H1 (cell line): ENCODE measurements around the gene ZFP90. TPM values are rescaled to one million over a fixed set of nuclear protein-coding genes. Genes with fewer than 3 reads are reported as not detected.

Experiments used
- CTCF ChIA-PET: fragments of 300-600 bp; sonication (Branson Sonifier 250); formaldehyde crosslinking; loops from one replicate; lab custom pipeline; 2021; ENCODE audit not compliant: partially characterized antibody; lab: Charles Lee
- POLR2A ChIA-PET: fragments of 300-600 bp; sonication (Branson Sonifier 250); formaldehyde crosslinking; loops from one replicate; lab custom pipeline; 2021; ENCODE audit warnings: inconsistent platforms; ENCODE audit not compliant: partially characterized antibody; lab: Charles Lee
- DNase-seq, 2 experiments: peaks; one replicate each; pipeline versions ENCODE4 v3.0.0 to v3.0.0-alpha.2; 2010 to 2022; ENCODE audit warnings: low spot score in 2 of 2, low read depth in 1 of 2, mixed read lengths in 1 of 2
- FAIRE-seq: peaks from 2 replicates; lab custom pipeline; 2011; peaks lifted over from hg19 to GRCh38; lab: Jason Lieb, UNC
- H2AFZ ChIP-seq: 2 replicates; pipeline ENCODE4 v1.8.1; 2012; ENCODE audit warnings: low read length, inconsistent platforms
- H2AK5ac ChIP-seq: 2 replicates; pipeline ENCODE4 v1.6.1; 2013; ENCODE audit warnings: low read depth, low read length
- H2BK120ac ChIP-seq: replicated peaks from 2 replicates; pipeline ENCODE3; 2013; ENCODE audit warnings: low read depth, low read length, inconsistent platforms
- H2BK12ac ChIP-seq: 2 replicates; pipeline ENCODE4 v1.6.1; 2013; ENCODE audit warnings: low read depth, low read length
- H2BK15ac ChIP-seq: 2 replicates; pipeline ENCODE4 v1.6.1; 2013; ENCODE audit warnings: low read length
- H2BK20ac ChIP-seq: 2 replicates; pipeline ENCODE4 v1.6.1; 2013; ENCODE audit warnings: low read length
- H2BK5ac ChIP-seq: 2 replicates; pipeline ENCODE4 v1.6.1; 2013; ENCODE audit warnings: low read depth, low read length
- H3K14ac ChIP-seq: 2 replicates; pipeline ENCODE4 v1.6.1; 2013; ENCODE audit warnings: inconsistent platforms; ENCODE audit not compliant: insufficient read length
- H3K18ac ChIP-seq: 2 replicates; pipeline ENCODE4 v1.6.1; 2013; ENCODE audit warnings: low read length; ENCODE audit errors: extremely low read depth
- H3K23ac ChIP-seq: 2 replicates; pipeline ENCODE4 v1.6.1; 2013; ENCODE audit warnings: inconsistent platforms; ENCODE audit not compliant: insufficient read length
- H3K23me2 ChIP-seq: 2 replicates; pipeline ENCODE4 v1.6.1; 2013; ENCODE audit warnings: low read depth, low read length
- H3K27ac ChIP-seq: 2 replicates; pipeline ENCODE4 v1.6.1; 2011; ENCODE audit warnings: low read depth, low read length, inconsistent platforms
- H3K27me3 ChIP-seq, 4 experiments: replicated peaks in 1 of 4; 1 replicate in 1 of 4; 2 replicates in 3 of 4; pipeline versions ENCODE4 v1.6.1 to v1.8.1; 2011 to 2013; ENCODE audit warnings: low read length in 3 of 4, mild to moderate bottlenecking in 3 of 4, inconsistent platforms in 2 of 4, mixed read lengths in 2 of 4, moderate library complexity in 1 of 4; ENCODE audit not compliant: control insufficient read depth in 3 of 4, insufficient read depth in 3 of 4; ENCODE audit errors: extremely low read depth in 1 of 4
- H3K36me3 ChIP-seq, 4 experiments: 2 replicates each; pipeline versions ENCODE4 v1.6.1 to v1.8.1; 2011 to 2013; ENCODE audit warnings: mild to moderate bottlenecking in 4 of 4, low read length in 3 of 4, moderate library complexity in 2 of 4, control low read depth in 1 of 4, inconsistent platforms in 1 of 4; ENCODE audit not compliant: insufficient read depth in 4 of 4, control insufficient read depth in 2 of 4
- H3K4ac ChIP-seq: replicated peaks from 2 replicates; pipeline ENCODE3; 2013; ENCODE audit warnings: low read length, low read depth, mixed read lengths, inconsistent platforms; ENCODE audit not compliant: insufficient read length
- H3K4me1 ChIP-seq, 4 experiments: replicated peaks in 1 of 4; 1 replicate in 1 of 4; 2 replicates in 3 of 4; pipeline versions ENCODE4 v1.6.1 to v1.8.1; 2011 to 2013; ENCODE audit warnings: low read length in 3 of 4, inconsistent platforms in 2 of 4, mixed read lengths in 1 of 4; ENCODE audit not compliant: insufficient read depth in 4 of 4, control insufficient read depth in 3 of 4
- H3K4me2 ChIP-seq, 2 experiments: 2 replicates each; pipeline versions ENCODE4 v1.6.1 to v1.8.1; 2011 to 2013; ENCODE audit warnings: low read depth in 2 of 2, low read length in 2 of 2, control low read depth in 1 of 2, inconsistent platforms in 1 of 2, mild to moderate bottlenecking in 1 of 2; ENCODE audit not compliant: insufficient read depth in 1 of 2
- H3K4me3 ChIP-seq, 4 experiments: fragments of 200-600, 300-600 bp in 1 of 4; sonication (generic), shearing (Covaris generic), sonication (Bioruptor Twin) in 1 of 4; 2 replicates each; pipeline versions ENCODE4 v1.5.1 to v1.8.1; 2011 to 2016; ENCODE audit warnings: low read length in 4 of 4, low read depth in 3 of 4, control low read depth in 2 of 4, inconsistent platforms in 2 of 4, mild to moderate bottlenecking in 2 of 4, mixed read lengths in 1 of 4, moderate library complexity in 1 of 4; ENCODE audit not compliant: insufficient read depth in 2 of 4; ENCODE audit errors: extremely low read depth in 1 of 4
- H3K56ac ChIP-seq: replicated peaks from 2 replicates; pipeline ENCODE3; 2013; ENCODE audit warnings: low read depth, mild to moderate bottlenecking, mixed read lengths, low read length, inconsistent platforms; ENCODE audit not compliant: insufficient read length
- H3K79me1 ChIP-seq: 2 replicates; pipeline ENCODE4 v1.6.1; 2013; ENCODE audit warnings: low read depth, low read length, control low read depth
- H3K79me2 ChIP-seq, 2 experiments: 2 replicates each; pipeline versions ENCODE4 v1.6.1 to v1.8.1; 2012 to 2013; ENCODE audit warnings: low read length in 2 of 2, mild to moderate bottlenecking in 2 of 2, inconsistent platforms in 1 of 2; ENCODE audit not compliant: insufficient read depth in 2 of 2, control insufficient read depth in 1 of 2
- H3K9ac ChIP-seq, 4 experiments: replicated peaks in 1 of 4; 1 replicate in 1 of 4; 2 replicates in 3 of 4; pipeline versions ENCODE4 v1.6.1 to v1.8.1; 2011 to 2013; ENCODE audit warnings: low read depth in 3 of 4, low read length in 3 of 4, control low read depth in 2 of 4, mild to moderate bottlenecking in 2 of 4, moderate library complexity in 2 of 4, inconsistent platforms in 1 of 4; ENCODE audit errors: extremely low read depth in 1 of 4
- H3K9me3 ChIP-seq, 2 experiments: 2 replicates each; pipeline versions ENCODE4 v1.6.1 to v1.8.1; 2012 to 2013; ENCODE audit warnings: mild to moderate bottlenecking in 2 of 2, moderate library complexity in 2 of 2, control low read depth in 1 of 2, inconsistent platforms in 1 of 2, low read depth in 1 of 2, low read length in 1 of 2, mixed read lengths in 1 of 2; ENCODE audit not compliant: insufficient read depth in 2 of 2
- H4K20me1 ChIP-seq, 2 experiments: replicated peaks in 1 of 2; 2 replicates each; pipeline versions ENCODE3 to v1.8.1; 2011 to 2013; ENCODE audit warnings: inconsistent platforms in 2 of 2, low read length in 2 of 2, mild to moderate bottlenecking in 1 of 2; ENCODE audit not compliant: insufficient read depth in 2 of 2, control insufficient read depth in 1 of 2
- H4K5ac ChIP-seq: 2 replicates; pipeline ENCODE4 v1.6.1; 2013; ENCODE audit warnings: low read length, low read depth, mixed read lengths, inconsistent platforms; ENCODE audit not compliant: insufficient read length
- H4K8ac ChIP-seq: 2 replicates; pipeline ENCODE4 v1.8.0; 2013; ENCODE audit warnings: mild to moderate bottlenecking, moderate library complexity, low read length, inconsistent platforms; ENCODE audit not compliant: insufficient read depth; ENCODE audit errors: extremely low read depth
- H4K91ac ChIP-seq: replicated peaks from 2 replicates; pipeline ENCODE3; 2013; ENCODE audit warnings: low read length, mixed read lengths, inconsistent platforms; ENCODE audit not compliant: insufficient read length
- POLR2A ChIP-seq, 2 experiments: IDR thresholded peaks; 1 replicate in 1 of 2; 2 replicates in 1 of 2; pipeline ENCODE4 v1.6.1; 2011; ENCODE audit warnings: low read depth in 2 of 2, low read length in 2 of 2, mild to moderate bottlenecking in 2 of 2; ENCODE audit errors: control extremely low read depth in 1 of 2
- WGBS, 2 experiments: shearing (Covaris generic) in 1 of 2; methylation state at CpG; one replicate each; pipeline versions ENCODE4 v1.1.6 to v1.1.7; 2013 to 2015; ENCODE audit warnings: low lambda C conversion rate in 2 of 2, mixed read lengths in 2 of 2, inconsistent platforms in 1 of 2, low coverage in 1 of 2, missing lambda C conversion rate in 1 of 2; ENCODE audit not compliant: insufficient replicate concordance in 2 of 2, insufficient coverage in 1 of 2, insufficient read length in 1 of 2; ENCODE audit errors: extremely low coverage in 1 of 2, missing lambda C conversion rate in 1 of 2; 5-methylcytosine and 5-hydroxymethylcytosine counted together
- polyA plus RNA-seq, 7 experiments: library from polyadenylated mRNA; depleted of rRNA in 3 of 7; stranded (reverse) in 5 of 7; unstranded in 2 of 7; fragments of >200 nt in 5 of 7; fragments of 200-250 nt in 2 of 7; gene quantifications; 1 replicate in 5 of 7; 2 replicates in 1 of 7; 4 replicates in 1 of 7; pipeline versions ENCODE4 v1.2.1 to v1.2.3, GENCODE V29; 2011 to 2013; ENCODE audit warnings: missing spikeins in 2 of 7, mixed read lengths in 2 of 7
- total RNA-seq: library from RNA; stranded (reverse); fragmentation: NEBNext Ultra II Directional; extraction: Animal tissue kit (Norgen Biotek cat#: 25700); gene quantifications from 2 replicates; pipeline ENCODE4 v1.2.1, GENCODE V29; 2021

Gene ZFP90
- total and polyA plus RNA-seq, 2 of the 8 experiments (the other 6 are each of a cell fraction or from before 2014, with no cell fraction given) = 10.3 to 19.1 TPM

DNA sequence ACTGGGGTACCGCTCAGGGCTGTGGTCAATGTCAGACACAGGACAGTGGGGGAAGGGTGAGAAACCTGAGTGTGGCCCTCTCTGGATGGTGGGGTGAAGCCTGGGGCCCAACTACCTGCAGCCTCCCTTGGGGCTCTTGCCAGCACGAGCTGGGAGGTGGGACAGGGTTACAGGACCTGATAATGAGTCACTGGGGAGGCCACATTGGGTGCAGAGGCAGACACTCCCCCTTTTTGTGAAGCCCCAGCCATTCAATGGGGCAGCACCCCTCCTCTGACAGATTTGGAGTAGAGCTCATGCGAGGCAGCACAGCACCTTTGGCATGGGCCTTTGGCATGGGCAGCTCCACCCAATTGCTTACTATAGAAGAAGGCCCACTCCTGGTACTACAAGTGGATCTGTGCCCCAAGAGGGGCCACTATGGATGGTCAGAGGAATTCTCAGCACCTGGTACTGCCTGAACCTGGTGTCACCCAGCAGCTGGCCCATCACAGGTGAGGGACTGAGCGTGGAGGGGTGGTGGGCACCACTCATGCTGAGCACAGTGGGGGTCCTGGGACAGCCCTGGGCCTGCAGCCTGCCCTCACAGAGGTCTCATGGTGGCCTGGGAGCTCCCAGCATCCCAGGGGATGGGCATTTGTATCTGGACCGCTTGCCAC, 45.5 kb upstream of the ZFP90 start:
- H3K56ac ChIP-seq = no peak overlapping the region
- POLR2A ChIA-PET = no interaction called here

More for the DNA sequence above, 45.5 kb upstream of the ZFP90 start:
- Histone ChIP-seq H2BK5ac (no peak overlapping the region), H3K4me2 (no peak overlapping the region), H2BK20ac (no peak overlapping the region), H3K27me3 (no peaks in the 10 kb centered on the region), H3K27ac (no peak overlapping the region), H3K79me2 (no peaks in the 10 kb centered on the region), H4K20me1 (no peaks in the 10 kb centered on the region), H2BK15ac (0 out of 2 replicates have a peak overlapping the region, but pooled peaks have one; percentile 81), H2AK5ac (no peak overlapping the region), H2AFZ (no peak overlapping the region), H3K79me1 (no peaks in the 10 kb centered on the region), H4K5ac (no peak overlapping the region), H2BK12ac (no peak overlapping the region), H3K18ac (no peak overlapping the region), H3K14ac (no peak overlapping the region), H3K9me3 (peaks cover 0 to 4% of the 10 kb centered on the region in 2 experiments; a peak in 1 of 4 replicates), H4K91ac (no peak overlapping the region), H3K23me2 (no peaks in the 10 kb centered on the region; the same call in 1 of the 2 replicates), H3K4me3 (no peak overlapping the region), H3K4me1 (peaks cover 0 to 10% (median 6%) of the 10 kb centered on the region in 4 experiments; a peak in 5 of 7 replicates), H3K36me3 (no peaks in the 10 kb centered on the region), H2BK120ac (no peak overlapping the region), H3K4ac (no peak overlapping the region), H3K9ac (no peak overlapping the region), H4K8ac (peak overlapping the region; percentile 59), H3K23ac (no peak overlapping the region)
- no peak for DNase-seq
- TF ChIP-seq POLR2A (IDR thresholded peaks at IDR 0.05; ENCODE audit: control extremely low read depth in 1 of 2, low read depth in 2 of 2, low read length in 2 of 2) = no peak
- WGBS, 2 experiments = 87% methylated on average over 5 of the region's 5 CpGs; no CpG with 5 or more reads in 1 of the 2 experiments
- FAIRE-seq = no peak
- CTCF ChIA-PET = interaction anchor here (0.6 to 1.3 kb wide), 3 partner anchors 17 to 48 kb away, joined by 3 to 6 read pairs (median 3); no protein-coding TSS in a partner anchor
